Peyer's patch (tissue), 4 donors: ENCODE measurements around the gene YIPF1.

Source experiments
- CTCF ChIP-seq, 6 experiments: fragments of 450-650 bp in 4 of 6; fragments of 200-600 bp in 2 of 6; sonication (generic) in 1 of 6; IDR thresholded peaks; one replicate each; pipeline ENCODE4 v1.5.1; 2017 to 2019; ENCODE audit warnings: antibody characterized with exemption in 6 of 6, mild to moderate bottlenecking in 3 of 6, moderate library complexity in 1 of 6
- POLR2A ChIP-seq, 2 donors: fragments of 450-650 bp; IDR thresholded peaks; one replicate each; pipeline ENCODE4 v1.5.1; 2017; ENCODE audit warnings: antibody characterized with exemption in 2 of 2, mild to moderate bottlenecking in 2 of 2, moderate library complexity in 2 of 2

- TF ChIP-seq CTCF (IDR thresholded peaks at IDR 0.05) (no peak), POLR2A (IDR thresholded peaks at IDR 0.05) (no peak)
Observed at GRCh38 chr1:53902235-53903138, 12.9 kb upstream of the YIPF1 start.
